ENCODE data around the gene FXYD5. TPM values are rescaled to one million over a fixed set of nuclear protein-coding genes. Genes with fewer than 3 reads are reported as not detected.

The FXYD5 gene
- total and polyA plus RNA-seq, 10 of the 15 experiments (the other 5 are each of a cell fraction or from before 2014, with no cell fraction given), result 30.0 to 159 (median 93.9) TPM

DNA sequence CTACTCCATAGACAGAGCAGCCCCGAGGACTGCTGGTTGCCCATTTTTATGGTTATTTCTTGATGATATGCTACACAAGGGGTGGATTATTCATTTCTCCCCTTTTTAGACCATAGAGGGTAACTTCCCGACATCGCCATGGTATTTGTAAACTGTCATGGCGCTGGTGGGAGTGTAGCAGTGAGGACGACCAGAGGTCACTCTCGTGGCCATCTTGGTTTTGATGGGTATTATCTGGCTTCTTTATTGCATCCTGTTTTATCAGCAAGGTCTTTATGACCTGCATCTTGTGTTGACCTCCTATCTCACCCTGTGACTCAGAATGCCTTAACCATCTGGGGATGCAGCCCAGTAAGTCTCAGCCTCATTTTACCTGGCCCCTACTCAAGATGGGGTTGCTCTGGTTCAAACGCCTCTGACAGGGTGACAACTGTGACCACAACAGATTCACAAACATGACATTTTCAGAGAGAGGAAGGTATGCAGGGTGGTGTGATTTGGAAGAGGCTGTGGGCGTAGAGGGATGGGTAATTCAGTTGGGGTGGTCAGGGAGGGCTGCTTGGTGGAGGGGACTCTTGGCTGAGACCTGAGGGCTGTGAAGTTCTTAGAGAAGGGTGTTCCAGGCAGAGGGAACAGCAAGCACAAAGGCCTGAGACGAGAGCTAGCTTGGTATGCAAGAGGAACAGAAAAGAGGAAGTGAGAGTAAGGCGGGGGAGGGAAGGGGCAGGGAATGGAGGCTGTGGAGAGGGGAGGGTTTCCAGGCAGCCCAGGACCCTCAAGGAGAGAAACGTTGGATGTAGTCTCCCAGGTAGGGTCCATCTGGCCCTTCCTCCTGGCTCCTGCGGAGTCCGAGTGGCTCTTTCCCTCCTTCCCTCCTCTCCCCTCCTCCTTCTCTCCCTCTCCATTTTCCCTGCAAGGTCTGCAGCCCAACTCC is 50.5 kb downstream of the FXYD5 start:
- peak; percentile 92 for ATAC-seq
- in situ Hi-C loops (cut with MboI) (no loop called here), intact Hi-C loops (cut with micrococcal nuclease; ENCODE audit: unreplicated experiment) (loop anchor here (1.0 to 5.0 kb wide), 2 partner anchors 42 to 48 kb away; no protein-coding TSS in a partner anchor)
- peak overlapping the region; percentile 83 for H3K27ac ChIP-seq (ENCODE audit: control insufficient read depth, insufficient read depth)
- ChIA-PET CTCF (interaction anchor here (1.1 to 2.0 kb wide), 4 partner anchors 9 to 69 kb away, joined by 3 to 9 read pairs (median 6); partner anchors contain the start of genes FXYD7 and LGI4), POLR2A (interaction anchor here (0.5 to 2.1 kb wide), 6 partner anchors 11 to 795 kb away, joined by 3 to 6 read pairs (median 4); no protein-coding TSS in a partner anchor), SMC1A (ENCODE audit: uncharacterized antibody, unreplicated experiment) (interaction anchor here (0.8 to 1.9 kb wide), 5 partner anchors 33 to 115 kb away, joined by 3 to 8 read pairs (median 3); partner anchors contain the start of gene FXYD5), RAD21 (ENCODE audit: unreplicated experiment) (interaction anchor here (0.6 to 3.3 kb wide), 6 partner anchors 44 to 255 kb away, joined by 3 to 15 read pairs (median 4); partner anchors contain the start of gene FXYD7)
- H3K4me2 ChIP-seq (ENCODE audit: control insufficient read depth, insufficient read depth), result peak overlapping the region; percentile 68
- no TSS peak for BruUV-seq (replicated peaks)
- peaks cover 33% of the 10 kb centered on the region for H3K4me1 ChIP-seq (ENCODE audit: control insufficient read depth, insufficient read depth, low read length)
- no peaks in the 10 kb centered on the region; a peak in 1 of 4 replicates for H3K27me3 ChIP-seq (replicated peaks in 1 of 2; ENCODE audit: control insufficient read depth in 2 of 2, insufficient read depth in 2 of 2, low read length in 1 of 2)
- no peaks in the 10 kb centered on the region for H3K79me2 ChIP-seq (ENCODE audit: control insufficient read depth, insufficient read depth, low read length)
- no peaks in the 10 kb centered on the region for H3K9me3 ChIP-seq (replicated peaks; ENCODE audit: control insufficient read depth, insufficient read depth, low read length)
- H4K20me1 ChIP-seq (ENCODE audit: control insufficient read depth, insufficient read depth), result no peaks in the 10 kb centered on the region
- DNase-seq (ENCODE audit: low read depth, low spot score), result peak; percentile 87
- H3K9ac ChIP-seq (ENCODE audit: control insufficient read depth, insufficient read depth, low read length), result no peak overlapping the region
- H2AFZ ChIP-seq (ENCODE audit: control insufficient read depth, low read depth, low read length), result peak overlapping the region; percentile 29
- H3K36me3 ChIP-seq (ENCODE audit: control insufficient read depth in 2 of 2, insufficient read depth in 2 of 2, low read length in 1 of 2), result no peaks in the 10 kb centered on the region
- 0% methylated on average over 12 of the region's 13 CpGs for WGBS (ENCODE audit: insufficient coverage, insufficient replicate concordance, low lambda C conversion rate, missing lambda C conversion rate)
- FAIRE-seq, result peak; percentile 87
- H3K4me3 ChIP-seq, result peak overlapping the region; percentile 27; the same call in 1 of the 2 replicates
- TF ChIP-seq SPI1 (IDR thresholded peaks at IDR 0.05; ENCODE audit: borderline replicate concordance, insufficient read depth, low read depth, low read length) (peak; percentile 100), ZBED1 (IDR thresholded peaks at IDR 0.05; ENCODE audit: borderline replicate concordance) (no peak; the same call in 1 of the 2 replicates), REST (IDR thresholded peaks at IDR 0.05; ENCODE audit: low read depth, low read length) (0 out of 2 replicates have a peak, but pooled peaks have one; percentile 30), ZNF687 (IDR thresholded peaks at IDR 0.05) (peak; percentile 99), HDGF (IDR thresholded peaks at IDR 0.05) (peak; percentile 99), BACH1 (IDR thresholded peaks at IDR 0.05; ENCODE audit: borderline replicate concordance) (peak; percentile 96; the same call in 1 of the 2 replicates), IKZF2 (IDR thresholded peaks at IDR 0.05) (peak; percentile 100), CREM (IDR thresholded peaks at IDR 0.05; ENCODE audit: low read depth) (peak; percentile 89), MEF2A (IDR thresholded peaks at IDR 0.05; ENCODE audit: insufficient read depth, low read depth, low read length) (peak; percentile 77; the same call in 1 of the 2 replicates), BCL11A (IDR thresholded peaks at IDR 0.05; ENCODE audit: low read depth, low read length) (peak; percentile 98), EGR1 (IDR thresholded peaks at IDR 0.05; ENCODE audit: borderline replicate concordance in 1 of 2, low read depth in 2 of 2, low read length in 2 of 2) (peak; percentile 33 to 96), TBL1XR1 (IDR thresholded peaks at IDR 0.05; ENCODE audit: low read depth, low read length) (peak; percentile 73; the same call in 1 of the 2 replicates)

All from GM12878 (cell line).